Hematopoietic multipotent progenitor cell treated with erythropoietin and hydrocortisone succinate and interleukin-3 and kit ligand, for 8 days (in vitro differentiated cells): ENCODE data around the gene WDR4.
"Not testable (repeated sequence)": the region's sequence is repeated elsewhere in the genome, so short reads cannot be mapped to it uniquely, and the experiment has no call there.

Experiments used
- DNase-seq: peaks from one replicate; pipeline ENCODE4 v3.0.0-alpha.2; 2015

Gene WDR4

DNA sequence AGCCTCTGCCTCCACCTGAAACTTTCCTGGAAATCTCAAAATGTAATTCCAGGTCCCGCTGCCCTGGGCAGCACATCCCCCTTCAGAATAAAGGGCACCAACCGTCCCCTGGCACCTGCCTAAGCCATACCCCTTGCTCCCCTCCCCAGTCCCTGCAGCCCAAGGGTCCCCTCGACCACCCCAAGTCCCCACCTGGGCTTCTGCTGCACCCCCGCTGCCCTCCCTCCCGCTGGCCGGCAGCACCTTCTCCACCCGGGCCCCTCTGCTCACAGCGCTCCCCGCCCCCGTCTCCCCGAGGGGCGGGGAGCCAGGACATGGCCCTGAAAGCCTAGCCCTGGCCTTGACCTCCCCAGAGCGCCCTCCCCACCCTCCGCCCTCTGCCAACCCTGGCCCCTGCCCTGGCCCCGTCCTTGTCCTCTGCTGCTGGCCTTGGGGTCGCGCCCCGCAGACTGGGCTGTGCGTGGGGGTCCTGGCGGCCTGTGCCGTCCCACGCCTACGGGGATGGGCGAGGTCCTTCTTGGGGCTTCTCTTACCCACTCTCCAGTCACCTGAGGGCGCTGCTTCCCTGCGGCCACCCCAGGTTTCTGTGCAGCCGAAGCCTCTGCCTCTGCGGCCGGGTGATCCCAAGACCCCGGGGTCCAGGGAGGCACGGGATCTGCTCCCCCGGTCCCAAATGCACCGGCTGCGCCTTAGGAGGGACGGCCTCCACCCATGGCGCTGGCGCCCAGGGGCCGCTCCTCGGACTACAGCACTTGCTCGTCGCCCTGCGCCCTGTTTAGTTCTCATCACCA, 41.7 kb downstream of the WDR4 start:
- DNase-seq, result no peak

DNA sequence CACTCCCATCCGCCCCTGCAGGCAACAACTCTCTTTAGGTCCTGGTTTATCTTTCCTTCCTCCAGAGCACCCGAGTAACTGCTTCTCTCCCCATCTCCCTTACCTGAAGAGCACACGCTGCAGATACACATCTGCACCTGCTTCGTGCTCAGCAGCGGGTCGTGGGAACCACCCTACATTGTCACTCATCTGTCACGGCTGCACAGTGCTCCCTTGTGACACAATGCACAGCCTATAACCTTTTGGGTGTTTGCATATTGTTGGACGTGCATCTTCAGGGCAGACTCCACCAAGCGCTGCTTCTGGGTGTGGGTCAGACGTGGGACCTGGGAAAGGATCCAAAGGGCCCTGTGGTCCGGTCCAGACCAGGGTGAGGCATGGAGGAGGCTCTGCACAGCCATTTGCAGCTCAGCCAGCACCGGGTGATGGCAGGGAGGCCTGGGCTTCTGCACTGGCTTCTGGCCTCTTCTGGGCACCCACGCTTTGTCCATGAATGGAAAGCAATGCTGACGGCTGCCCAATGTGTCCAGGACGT, 42.5 kb downstream of the WDR4 start:
- DNase-seq, result no peak

DNA sequence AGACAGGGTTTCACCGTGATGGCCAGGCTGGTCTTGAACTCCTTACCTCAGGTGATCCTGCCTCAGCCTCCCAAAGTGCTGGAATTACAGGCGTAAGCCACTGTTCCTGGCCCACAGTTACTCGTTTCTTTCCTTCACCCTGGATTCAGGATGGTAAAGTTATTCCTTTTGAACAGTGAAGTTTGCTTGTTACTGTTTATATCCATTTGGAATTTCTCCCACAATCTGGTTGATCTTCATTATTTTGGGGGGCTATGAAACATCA, 43.0 kb downstream of the WDR4 start:
- DNase-seq, result no peak

DNA sequence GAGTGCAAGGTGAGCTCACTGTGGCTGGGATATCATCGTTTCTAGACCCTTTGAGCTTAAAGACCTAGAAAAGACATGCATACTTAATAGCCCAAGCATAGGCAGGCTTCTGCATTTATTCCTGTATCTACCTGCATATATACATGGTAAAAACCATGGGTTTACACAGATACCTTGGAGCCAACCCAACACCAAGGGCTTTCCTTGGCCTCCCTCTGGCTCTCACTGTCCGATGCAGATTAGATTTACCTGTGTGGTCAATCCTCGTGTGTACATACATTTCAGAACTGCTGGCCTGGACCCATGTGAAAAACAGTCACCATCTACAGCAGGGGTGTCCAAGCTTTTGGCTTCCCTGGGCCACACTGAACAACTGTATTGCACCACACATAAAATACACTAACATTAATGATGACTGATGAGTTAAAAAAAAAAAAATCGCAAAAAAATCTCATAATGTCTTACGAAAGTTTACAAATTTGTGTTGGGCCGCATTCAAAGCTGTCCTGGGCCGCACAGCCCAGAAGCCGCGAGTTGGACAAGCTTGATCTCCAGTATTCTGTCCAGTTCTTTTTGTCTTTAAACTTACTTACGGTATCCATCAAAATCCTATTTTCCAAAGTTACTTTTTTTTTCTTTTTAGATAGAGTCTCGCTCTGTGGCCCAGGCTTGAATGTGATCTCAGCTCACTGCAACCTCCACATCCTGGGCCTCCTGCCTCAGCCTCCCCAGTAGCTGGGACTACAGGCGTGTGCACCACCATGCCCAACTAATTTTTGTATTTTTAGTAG, 43.5 kb downstream of the WDR4 start:
- no peak for DNase-seq

DNA sequence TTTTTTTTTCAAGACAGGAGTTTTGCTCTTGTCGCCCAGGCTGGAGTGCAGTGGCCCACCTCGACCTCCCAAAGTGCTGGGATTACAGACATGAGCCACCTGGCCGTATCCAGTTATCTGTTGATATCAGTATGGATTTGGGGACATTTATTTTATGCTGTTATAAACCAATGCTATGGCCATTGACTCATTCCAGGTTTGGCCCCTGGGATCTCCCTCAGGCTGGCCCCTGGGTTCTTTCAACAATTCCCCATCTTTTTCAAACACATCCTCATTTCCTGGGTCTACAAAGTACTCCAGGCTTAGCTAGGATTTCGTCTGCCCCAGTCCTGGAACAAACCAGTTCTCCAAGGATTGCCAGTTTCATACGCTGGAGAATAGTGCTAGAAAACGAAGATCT, 44.1 kb downstream of the WDR4 start:
- no peak for DNase-seq

DNA sequence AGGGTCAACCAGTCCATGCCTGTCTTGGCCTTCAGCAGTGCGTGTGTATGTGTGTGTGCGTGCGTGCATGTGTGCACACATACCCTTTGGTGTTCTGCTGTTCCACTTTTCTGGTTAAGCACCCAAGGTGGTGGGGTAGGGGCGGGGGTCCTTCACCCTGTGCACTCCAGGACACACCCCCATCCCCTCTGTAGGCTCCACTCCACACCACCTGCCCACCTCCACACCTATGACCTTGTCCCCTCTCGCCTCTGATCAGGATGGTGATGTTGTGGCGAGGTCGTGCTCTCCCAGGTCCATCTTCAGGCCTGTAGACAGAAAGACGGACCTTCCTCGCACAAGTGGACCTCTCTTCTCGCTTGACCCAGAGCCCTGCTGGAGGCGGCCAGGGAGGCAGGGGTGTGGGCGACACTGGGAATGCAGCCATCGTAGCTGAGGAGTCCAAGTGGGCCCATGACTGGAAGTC, 44.6 kb downstream of the WDR4 start:
- no peak for DNase-seq

DNA sequence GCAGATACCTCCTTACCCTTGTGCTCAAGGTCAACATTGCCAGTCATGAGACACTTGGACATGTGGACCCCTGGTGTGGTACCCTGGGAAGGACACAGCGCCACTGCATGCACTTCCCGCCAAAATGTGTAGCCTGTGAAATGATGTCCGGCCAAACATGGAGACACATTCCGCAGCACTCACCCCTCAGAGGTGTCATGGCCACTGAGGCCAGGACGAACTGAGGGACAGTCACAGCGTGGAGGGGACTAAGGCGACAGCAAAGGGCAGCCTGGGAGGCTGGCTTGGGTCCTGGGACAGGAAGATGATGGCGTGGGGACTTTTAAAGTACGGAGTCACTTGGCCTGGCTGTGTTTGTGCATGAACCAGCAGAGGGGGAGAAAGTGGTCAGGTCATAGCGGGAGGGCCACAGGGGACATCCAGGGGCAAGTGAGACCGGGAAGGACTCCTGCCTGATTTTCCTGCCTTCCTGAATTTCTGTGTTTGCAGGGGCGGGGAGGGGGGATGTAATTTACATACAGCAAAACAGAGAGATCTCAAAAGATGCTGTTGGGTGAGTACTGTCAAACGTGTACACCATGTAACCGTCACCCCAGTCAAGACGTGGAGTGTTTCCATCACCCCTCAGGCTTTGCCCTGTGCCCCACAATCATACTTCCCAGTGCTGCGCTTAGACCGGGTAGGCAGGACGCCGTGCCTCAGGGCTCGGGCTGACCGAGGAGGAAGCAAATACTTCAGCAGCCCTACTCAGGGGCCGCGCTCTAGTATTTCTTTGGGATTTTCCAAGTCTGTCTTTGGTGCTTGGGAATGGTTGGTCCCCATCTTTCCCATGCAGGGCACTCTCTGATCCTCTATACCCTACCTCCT, 45.2 kb downstream of the WDR4 start:
- DNase-seq, result no peak

DNA sequence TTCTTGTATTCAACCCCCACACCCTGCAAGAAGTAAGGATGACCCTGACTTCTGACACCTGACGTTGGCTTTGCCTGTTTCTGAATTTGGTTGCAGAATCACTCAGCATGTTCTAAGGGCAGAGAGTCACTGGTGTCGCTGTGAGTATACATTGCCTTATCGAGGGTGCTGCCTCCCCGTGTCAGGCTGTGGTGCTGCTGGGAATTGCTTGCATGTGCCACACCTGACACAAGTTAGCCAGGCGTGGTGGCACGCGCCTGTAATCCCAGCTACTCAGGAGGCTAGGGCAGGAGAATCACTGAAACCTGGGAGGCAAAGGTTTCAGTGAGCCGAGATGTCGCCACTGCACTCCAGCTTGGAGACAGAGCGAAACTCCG, 45.9 kb downstream of the WDR4 start:
- peak; percentile 70 for DNase-seq

DNA sequence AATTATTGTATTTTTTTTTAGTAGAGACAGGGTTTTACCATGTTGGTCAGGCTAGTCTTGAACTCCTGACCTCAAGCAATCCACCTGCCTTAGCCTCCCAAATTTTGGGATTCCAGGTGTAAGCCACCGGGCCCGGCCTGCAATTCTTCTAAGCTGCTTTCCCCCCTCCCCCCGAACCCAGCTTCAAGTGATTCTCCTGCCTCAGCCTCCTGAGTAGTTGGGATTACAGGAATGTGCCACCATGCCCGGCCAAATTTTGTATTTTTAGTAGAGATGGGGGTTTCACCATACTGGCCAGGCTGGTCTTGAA, 47.1 kb downstream of the WDR4 start:
- not testable (repeated sequence) for DNase-seq

DNA sequence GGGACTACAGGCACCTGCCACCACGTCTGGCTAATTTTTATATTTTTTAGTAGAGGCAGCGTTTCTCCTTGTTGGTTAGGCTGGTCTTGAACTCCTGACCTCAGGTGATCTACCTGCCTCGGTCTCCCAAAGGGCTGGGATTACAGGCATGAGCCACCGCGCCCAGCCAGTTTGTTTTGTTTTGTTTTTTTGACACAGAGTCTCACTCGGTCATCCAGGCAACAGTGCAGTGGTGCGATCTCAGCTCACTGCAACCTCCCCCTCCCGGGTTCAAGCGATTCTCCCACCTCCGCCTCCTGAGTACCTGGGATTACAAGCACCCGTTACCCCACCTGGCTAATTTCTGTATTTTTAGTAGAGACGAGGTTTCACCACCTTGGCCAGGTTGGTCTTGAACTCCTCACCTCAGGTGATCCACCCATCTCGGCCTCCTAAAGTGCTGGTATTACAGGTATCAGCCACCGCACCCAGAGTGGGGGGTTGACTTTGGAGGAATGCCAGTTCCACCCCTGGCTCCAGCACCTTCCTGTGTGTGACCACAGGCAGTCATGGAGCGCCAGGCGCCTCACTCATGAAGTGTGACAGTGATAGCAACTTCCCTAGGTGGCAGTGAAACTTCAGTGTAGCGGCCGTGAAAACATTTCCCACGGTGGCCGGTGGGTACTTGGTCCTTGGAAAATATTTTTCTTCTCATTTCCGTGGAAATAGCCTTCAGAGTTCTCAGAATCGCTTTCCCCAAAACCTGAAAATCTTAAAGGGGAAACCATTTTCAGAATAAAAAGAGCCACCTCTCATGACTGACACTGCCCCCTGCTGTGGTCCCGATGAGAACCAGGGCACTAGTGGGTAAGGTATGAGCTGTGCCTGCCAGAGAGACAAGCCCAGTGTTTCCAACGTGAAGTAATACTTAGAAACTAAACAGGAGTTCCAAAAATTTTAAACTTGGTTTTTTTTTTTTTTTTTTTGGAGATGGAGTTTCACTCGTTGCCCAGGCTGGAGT, 48.6 kb downstream of the WDR4 start:
- peak; percentile 58 for DNase-seq

DNA sequence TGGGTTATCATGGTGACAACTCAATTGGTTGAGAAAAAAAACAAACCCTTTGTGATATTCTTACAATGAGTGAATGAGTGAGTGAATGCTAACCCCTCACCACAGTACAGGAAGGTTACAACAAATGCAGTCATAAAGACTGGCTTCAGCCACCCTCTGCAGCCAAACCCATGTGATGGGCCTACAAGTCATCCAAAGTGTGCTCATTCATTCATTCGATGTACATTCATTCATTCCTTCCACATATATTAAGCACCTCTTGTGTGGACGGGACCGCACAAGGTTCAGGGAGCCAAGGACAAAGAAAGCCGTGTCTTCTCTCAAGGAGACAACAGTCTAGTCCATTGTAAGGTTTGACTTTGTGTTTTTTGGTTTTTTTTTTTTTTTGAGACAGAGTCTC, 49.4 kb downstream of the WDR4 start:
- DNase-seq, result no peak

DNA sequence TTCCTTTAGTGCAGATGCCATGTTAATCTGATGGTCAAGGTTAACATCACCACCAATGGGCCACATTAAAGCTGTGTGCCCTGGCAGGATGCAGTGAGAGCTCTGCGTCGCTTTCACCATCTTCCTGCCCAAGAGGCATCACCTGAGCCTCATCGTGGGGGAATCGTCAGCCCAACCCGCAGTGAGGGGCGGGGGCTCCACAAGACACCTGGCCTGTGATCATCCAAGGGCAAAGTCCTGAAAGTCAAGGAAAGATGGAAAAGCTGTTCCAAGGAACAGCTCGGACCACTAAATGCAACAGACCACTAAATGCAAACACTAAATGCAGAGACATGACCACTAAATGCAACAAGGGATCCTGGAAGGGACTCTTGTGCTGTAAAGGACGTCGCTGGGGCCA, 49.9 kb downstream of the WDR4 start:
- no peak for DNase-seq

DNA sequence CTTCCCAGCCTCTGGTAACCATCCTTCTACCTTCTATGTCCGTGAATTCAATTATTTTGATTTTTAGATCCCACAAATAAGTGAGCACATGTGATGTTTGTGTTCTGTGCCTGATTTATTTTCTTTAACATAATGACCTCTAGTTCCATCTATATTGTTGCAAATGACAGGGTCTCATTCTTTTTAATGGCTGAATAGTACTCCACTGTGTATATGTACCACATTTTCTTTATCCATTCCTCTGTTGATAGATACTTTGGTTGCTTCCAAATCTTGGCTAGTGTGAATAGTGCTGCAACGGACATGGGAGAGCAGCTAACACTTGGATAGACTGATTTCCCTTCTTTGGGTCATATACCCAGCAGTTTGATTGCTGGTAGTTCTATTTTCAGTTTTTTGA, 51.8 kb downstream of the WDR4 start:
- no peak for DNase-seq

DNA sequence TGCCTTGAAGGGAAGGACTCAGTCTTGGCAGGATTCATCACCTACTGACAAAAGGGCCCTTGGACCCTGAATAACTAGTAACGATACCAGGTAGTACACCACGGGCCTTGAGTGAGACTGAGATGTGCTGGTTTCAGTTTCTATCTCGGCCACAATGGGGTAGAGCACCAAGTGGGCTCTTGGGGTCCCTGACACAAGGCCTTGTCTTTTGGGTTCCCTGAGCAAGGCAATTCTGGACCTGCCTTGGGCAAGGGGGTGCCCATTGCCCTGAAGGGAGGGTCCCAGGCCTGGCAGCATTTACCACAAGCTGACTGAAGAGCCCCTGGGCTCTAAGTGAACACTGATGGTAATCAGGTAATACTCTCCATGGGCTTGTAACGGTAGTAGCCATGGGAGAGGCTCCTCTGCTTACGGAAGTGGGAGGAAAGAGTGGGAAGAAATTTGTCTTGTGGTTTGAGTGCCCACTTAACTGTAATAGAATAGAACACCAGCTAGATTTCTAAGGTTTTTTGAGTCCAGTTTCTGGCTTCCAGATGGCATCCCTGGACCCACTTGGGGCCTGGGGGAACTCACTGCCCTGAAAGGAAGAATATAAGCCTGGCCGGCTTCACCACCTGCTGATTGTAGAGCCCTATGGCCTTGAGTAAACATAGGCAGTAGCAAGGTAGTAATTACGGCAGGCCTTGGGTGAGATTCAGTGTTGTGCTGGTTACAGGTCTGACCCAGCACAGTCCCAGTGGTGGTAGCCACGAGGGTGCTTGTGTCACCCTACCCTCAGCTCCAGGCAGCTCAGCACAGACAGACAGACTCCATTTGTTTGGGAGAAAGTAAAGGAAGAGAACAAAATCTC, 58.5 kb downstream of the WDR4 start:
- DNase-seq, result no peak

DNA sequence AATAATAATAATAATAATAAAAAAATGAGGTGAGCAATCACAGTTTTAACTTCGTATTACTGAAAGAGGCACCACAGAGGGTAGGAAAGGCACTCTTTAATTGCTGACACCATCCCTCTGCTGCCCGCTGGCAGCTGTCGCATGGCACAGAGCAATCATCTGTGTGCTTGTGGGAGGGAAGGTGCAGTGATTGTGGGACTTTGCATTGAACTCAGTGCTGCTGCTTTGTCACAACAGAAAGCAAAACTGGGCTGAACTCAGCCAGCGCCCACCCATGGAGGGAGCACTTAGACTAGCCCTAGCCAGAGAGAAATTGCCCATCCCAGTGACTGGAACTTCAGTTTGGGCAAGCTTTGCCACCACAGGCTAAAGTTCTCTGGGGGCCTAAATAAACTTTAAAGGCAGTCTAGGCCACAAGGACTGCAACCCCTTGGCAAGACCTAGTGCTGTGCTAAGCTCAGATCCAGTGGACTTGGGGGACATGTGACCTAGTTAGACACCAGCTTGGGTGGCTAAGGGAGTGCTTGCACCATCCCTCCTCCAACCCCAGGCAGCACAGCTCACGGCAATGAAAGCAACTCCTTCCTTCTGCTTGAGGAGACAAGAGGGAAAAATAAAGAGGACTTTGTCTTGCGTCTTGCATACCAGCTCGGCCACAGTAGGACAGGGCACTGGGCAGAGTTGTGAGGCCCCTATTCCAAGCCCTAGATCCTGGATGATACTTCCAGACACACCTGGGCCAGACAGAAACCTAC, 59.3 kb downstream of the WDR4 start:
- DNase-seq, result no peak

DNA sequence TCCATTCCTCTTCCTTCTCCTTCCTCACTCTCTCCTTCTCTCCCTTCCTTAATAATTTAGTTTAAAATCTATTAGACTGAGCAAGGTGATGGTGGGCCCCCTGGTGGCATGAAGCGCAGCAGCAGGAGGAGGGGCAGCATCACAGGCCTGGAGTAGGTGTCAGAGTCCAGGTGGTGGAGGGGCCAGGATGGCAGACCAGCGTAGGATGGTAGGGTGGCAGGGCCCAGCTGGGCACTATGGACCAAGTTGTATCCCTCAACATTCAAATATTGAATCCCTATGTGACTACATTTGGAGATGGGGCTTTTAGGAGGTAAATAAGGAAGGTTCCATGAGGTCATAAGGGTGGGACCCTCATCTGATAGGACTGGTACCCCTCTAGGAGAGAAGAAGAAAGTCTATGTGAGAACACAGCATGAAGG, 61.0 kb downstream of the WDR4 start:
- peak; percentile 68 for DNase-seq

DNA sequence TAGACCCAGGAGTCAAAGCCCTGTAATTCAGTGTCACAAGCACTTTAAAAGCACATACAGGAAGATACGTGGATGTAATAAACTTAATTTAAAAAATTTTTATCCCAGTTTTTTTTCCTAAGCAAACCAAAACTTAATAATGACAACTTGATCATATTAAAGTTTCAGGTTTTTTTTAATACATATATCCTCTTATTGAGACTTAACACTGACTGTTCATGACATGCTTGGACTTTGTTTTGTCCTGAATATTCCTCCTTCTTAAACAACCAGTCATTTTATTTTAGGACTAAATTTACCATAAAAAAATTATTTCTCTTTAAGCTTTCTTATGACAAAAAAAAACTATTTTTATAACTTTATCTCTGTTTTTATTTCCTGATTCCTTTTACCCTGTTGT, 64.1 kb downstream of the WDR4 start:
- no peak for DNase-seq

DNA sequence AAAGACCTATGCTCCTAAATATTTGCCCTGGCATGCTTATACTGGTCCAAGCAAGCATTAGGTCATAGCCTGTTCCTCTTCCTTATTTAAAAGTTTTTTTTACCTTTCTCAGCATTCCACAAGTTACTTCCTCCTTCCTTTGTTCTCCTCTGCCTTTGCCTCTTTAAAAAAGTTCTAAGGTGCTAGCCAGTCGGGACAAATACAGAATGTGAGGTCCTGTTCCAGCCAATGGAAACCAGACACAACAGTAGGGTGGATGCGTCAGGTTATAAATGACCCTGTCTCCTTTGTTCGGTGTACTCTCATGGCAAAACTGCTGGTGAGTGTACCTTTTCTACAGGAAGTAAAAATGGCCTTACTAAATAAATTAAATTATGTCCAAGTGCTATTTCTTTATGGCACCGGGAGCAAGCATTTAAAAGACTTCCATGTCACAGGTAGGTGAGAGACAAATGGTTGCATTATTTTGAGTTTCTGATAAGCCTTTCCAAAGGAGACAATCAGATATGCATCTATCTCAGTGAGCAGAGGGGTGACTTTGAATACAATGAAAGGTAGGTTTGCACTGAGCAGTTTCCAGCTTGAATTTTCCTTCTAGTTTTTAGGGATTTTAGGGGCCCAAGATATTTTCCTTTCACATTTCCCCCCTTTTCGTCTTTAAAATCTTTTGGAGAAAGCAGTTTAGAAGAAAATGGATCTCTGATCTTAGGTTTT, 66.7 kb downstream of the WDR4 start:
- not testable (repeated sequence) for DNase-seq

DNA sequence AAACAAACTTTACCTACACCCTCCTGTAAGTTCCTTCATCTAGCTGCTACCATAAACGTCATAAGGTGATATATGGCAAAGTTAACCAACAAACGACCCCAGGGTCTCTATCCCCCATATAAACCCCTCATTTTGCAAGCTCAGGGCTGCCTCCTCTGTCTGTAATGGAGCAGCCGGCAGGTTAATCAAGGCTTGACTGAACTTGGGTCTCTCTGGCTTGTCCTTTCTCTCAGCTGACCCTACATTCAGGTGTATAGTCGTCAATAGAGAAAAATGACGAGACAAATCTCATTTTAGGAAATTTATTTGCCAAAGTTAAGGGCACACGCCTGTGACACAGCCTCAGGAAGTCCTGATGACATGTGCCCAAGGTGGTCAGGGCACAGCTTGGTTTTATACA, 67.4 kb downstream of the WDR4 start:
- DNase-seq, result no peak
